IPS DF 4.7 (cell line): Measurements from ENCODE around the gene AGBL3.

Experiments
- DNase-seq: peaks from one replicate; pipeline ENCODE4 v3.0.0-alpha.2; 2013; ENCODE audit warnings: low spot score; ENCODE audit errors: extremely low read depth

The AGBL3 gene

DNA sequence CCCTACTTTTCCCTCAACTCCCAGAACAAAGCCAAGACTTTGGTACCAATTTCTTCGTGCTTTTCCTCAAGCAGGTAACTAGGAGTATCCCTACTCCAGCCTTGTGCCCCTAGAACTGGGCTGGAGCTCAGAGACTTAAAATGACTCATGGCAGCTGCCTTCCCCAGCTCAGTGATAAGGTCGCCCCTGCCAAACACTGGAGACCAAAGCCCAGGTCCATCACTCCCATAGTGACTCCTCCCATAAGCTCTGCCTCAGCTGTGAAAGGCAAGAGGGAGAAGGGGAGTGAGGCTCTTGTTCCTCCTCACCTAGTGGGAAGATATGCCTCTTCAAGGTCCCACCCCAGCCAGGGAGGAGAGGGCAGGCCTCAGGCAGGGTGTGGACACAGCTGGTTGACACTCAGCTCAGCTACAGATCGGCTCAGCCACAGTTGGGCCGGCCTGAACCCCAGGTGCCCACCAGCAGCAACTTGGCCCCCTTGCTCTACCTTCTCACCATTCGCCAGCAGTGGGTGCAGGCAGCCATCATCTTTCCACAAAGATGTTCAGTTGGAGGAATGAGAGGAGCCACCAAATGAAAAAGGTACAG is 198.0 kb downstream of the AGBL3 start:
- DNase-seq = no peak
